ENCODE measurements around the gene ISLR. TPM values are rescaled to one million over a fixed set of nuclear protein-coding genes. Genes with fewer than 3 reads are reported as not detected.

Gene ISLR
- total and polyA plus RNA-seq, 7 donors, result 0.69 to 186 (median 71.4) TPM

Small RNAs within 50 kb of the gene (small RNA-seq; reads per million reads assigned to genes)
- 0 reads per million in 3 donors for gene RF00017

Other genes starting within 250 kb of the ISLR start
- gene LOXL1, start 247.2 kb upstream of the ISLR start, total RNA-seq, result 10 to 100 TPM in 3 of 4 donors, 1 to 10 TPM in 1; 7.6 to 27.7 (median 14.6) TPM
- 1 to 10 TPM in 2 of 3 donors, not detected in 1; 3.0 to 7.4 TPM for gene LOXL1, start 247.2 kb upstream of the ISLR start, polyA plus RNA-seq
- 10 to 100 TPM in 3 of 4 donors, 1 to 10 TPM in 1; 10.0 to 17.8 (median 13.8) TPM for gene STOML1, start 181.4 kb upstream of the ISLR start, total RNA-seq
- 10 to 100 TPM in 1 of 3 donors, 1 to 10 TPM in 2; 3.5 to 18.5 (median 4.2) TPM for gene STOML1, start 181.4 kb upstream of the ISLR start, polyA plus RNA-seq
- 100 to 1,000 TPM in 1 of 4 donors, 10 to 100 TPM in 3; 43.3 to 129 (median 60.0) TPM for gene PML, start 179.0 kb upstream of the ISLR start, total RNA-seq
- 10 to 100 TPM in 1 of 3 donors, 1 to 10 TPM in 2; 9.6 to 36.4 (median 9.7) TPM for gene PML, start 179.0 kb upstream of the ISLR start, polyA plus RNA-seq
- gene GOLGA6A, start 91.2 kb upstream of the ISLR start, total RNA-seq, result not detected
- not detected for gene GOLGA6A, start 91.2 kb upstream of the ISLR start, polyA plus RNA-seq
- 1 to 10 TPM in 2 of 4 donors, under 1 TPM in 2; 0.16 to 2.2 (median 1.1) TPM for gene ISLR2, start 43.1 kb upstream of the ISLR start, total RNA-seq
- 1 to 10 TPM in 1 of 3 donors, not detected in 2; 1.1 TPM for gene ISLR2, start 43.1 kb upstream of the ISLR start, polyA plus RNA-seq
- under 1 TPM in 1 of 4 donors, not detected in 3; 0.71 TPM for gene STRA6, start 29.1 kb downstream of the ISLR start, total RNA-seq
- under 1 TPM in 1 of 3 donors, not detected in 2; 0.50 TPM for gene STRA6, start 29.1 kb downstream of the ISLR start, polyA plus RNA-seq
- gene CCDC33, start 62.6 kb downstream of the ISLR start, total RNA-seq, result not detected
- gene CCDC33, start 62.6 kb downstream of the ISLR start, polyA plus RNA-seq, result under 1 TPM in 2 of 3 donors, not detected in 1; 0.09 to 0.60 TPM
- gene CYP11A1, start 193.9 kb downstream of the ISLR start, total RNA-seq, result 1 to 10 TPM in 1 of 4 donors, under 1 TPM in 2, not detected in 1; 0.36 to 1.7 (median 0.49) TPM
- 1 to 10 TPM in 1 of 3 donors, under 1 TPM in 1, not detected in 1; 0.22 to 1.2 TPM for gene CYP11A1, start 193.9 kb downstream of the ISLR start, polyA plus RNA-seq

Data from sigmoid colon (tissue), 7 donors.